NCI-H2196 treated with DMSO at 0.1 percent for 48 hours (cell line): Measurements from ENCODE around the gene CNTN2.
A peak's percentile ranks its signal among the peaks of the same experiment; 100 is the strongest.

Experiments used
- DNase-seq: peaks from one replicate; lab custom pipeline; 2025; ENCODE audit not compliant: unreplicated experiment; lab: John Stamatoyannopoulos, UW

Gene CNTN2

DNA sequence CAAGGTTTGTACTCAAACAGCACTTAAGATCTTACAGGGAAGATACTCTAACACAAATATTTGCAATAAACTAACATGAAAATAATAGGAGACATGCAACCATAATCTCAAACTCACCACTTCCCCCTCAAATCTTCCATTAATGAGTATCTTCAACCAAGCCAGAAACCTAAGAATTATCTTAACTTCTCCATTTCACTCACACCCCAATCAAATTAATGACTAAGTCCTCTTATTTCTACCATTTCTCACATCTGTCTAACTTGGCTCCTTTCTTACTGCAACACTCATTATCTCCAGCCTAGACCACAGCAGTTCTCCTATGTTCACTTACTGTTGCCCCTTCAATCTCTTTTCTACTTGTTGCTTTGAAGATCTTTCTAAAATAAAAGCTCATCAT, 68.3 kb downstream of the CNTN2 start:
- DNase-seq, result no peak

DNA sequence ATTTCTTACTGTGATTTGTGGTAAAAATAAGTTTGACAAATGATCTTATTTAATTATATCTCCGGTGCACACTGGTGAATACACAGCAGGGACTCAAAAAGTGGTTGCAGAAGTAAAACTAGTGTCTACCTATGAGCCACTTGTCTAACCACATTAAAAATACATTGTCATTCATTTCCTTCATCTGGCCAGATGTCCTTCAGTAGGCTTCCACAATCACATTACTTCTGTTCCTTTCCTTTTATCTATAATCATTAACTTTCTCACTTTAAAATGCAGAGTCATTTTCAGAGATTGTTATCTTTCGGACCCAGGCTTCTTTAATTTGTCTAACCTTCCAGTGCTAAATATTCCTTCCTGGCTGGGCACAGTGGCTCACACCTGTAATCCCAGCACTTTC, 75.7 kb downstream of the CNTN2 start:
- no peak for DNase-seq

DNA sequence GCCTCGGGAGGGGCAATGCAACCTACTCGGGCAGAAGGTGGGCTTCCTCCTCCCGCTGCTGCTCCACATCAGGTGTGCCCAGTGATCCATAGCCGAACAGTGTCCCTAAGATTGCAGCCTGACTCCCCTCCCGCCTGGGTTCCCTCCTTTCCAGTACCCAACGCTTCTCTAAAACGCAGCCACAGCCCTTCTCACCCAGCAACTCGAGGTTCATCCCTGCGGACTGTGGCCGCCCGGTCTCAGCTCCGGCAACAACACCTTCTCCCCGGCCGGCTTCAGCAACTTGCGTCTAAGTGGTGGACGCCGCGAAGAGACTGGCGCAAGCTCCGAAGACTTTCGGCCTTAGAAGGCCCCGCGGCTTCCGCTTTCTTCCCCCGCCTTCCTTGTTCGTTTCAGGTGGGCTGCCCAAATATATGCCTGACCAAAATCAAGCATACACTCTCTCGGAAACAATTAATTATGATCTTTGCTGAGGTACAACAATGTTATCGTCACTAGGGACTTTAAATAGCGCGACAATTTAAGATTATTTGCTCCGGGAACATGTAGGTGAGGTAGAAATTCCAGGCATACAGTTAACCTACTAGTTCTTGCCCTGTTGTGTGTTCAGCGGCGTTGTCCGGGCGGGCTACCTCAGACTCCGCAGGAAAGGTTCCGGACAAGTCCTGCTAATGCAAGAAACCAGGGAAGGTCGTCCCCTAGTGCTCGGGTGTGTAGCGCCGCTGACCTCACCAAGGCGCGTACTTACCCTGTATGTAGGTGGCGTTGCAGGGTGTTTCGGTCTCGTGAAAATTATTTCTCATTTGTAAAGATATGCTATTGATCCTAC, 78.9 kb downstream of the CNTN2 start, which contains the start of gene RBBP5:
Gene RBBP5, minus strand, starts transcription at position 319 of the 829 bp plus-strand sequence. Its CDS starts 105 bp downstream, at position 214.
- peak; percentile 90 for DNase-seq

DNA sequence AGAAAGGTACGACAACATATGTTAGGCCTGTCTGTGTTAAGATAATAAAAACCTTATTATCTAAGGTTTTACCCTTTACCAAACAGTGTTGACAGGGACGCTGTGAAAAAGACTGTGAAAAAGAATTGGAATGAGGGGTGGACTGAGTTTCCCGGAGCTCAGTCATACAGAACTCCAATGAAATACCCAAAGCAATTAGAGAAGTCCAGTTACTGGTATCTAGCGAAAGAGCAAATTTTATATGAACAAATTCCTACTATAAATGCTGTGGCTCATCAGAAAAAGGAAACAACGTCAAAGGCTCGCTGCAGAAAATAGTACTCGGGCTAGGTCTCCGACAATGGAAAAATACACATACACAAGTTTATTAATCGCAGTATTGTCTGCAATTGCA, 79.5 kb downstream of the CNTN2 start:
- DNase-seq, result no peak

DNA sequence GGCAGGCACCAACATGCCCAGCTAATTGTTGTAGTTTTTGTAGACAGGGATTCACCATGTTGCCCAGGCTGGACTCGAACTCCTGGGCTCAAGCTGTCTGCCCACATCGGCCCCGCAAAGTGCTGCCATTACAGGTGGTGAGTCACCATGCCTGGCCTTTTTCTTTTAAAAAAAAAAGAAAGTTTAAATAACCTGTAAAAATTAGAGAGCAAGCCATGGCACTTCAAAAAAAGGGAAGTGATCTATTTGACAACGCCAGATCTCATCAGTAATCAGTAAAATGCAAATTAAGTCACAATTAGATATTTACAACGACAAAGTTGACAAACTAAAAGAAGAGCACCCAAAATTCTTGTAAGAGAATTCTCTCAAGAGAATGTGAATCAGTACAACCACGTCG, 81.7 kb downstream of the CNTN2 start:
- DNase-seq, result no peak

DNA sequence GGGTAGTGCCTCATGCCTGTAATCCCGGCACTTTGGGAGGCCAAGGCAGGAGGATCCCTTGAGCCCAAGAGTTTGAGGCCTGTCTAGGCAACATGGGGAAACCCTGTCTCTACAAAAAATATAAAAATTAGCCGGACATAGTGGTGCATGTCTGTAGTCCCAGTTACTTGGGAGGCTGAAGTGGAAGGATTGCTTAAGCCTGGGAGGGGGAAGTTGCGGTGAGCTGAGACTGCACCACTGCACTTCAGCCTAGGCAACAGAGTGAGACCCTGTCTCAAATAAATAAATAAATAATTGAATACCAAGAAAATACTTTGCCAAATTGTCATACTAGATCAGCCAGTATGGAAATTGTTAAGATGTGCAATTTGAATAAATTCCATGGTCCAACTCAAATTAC, 84.6 kb downstream of the CNTN2 start:
- DNase-seq, result no peak
